DMS53 treated with DMSO at 0.1 percent for 48 hours (cell line): ENCODE results near the gene C1orf74.
"Not testable (repeated sequence)": the region's sequence is repeated elsewhere in the genome, so short reads cannot be mapped to it uniquely, and the experiment has no call there.

ENCODE experiments used
- DNase-seq: peaks from one replicate; lab custom pipeline; 2025; ENCODE audit not compliant: unreplicated experiment; lab: John Stamatoyannopoulos, UW

The C1orf74 gene

DNA sequence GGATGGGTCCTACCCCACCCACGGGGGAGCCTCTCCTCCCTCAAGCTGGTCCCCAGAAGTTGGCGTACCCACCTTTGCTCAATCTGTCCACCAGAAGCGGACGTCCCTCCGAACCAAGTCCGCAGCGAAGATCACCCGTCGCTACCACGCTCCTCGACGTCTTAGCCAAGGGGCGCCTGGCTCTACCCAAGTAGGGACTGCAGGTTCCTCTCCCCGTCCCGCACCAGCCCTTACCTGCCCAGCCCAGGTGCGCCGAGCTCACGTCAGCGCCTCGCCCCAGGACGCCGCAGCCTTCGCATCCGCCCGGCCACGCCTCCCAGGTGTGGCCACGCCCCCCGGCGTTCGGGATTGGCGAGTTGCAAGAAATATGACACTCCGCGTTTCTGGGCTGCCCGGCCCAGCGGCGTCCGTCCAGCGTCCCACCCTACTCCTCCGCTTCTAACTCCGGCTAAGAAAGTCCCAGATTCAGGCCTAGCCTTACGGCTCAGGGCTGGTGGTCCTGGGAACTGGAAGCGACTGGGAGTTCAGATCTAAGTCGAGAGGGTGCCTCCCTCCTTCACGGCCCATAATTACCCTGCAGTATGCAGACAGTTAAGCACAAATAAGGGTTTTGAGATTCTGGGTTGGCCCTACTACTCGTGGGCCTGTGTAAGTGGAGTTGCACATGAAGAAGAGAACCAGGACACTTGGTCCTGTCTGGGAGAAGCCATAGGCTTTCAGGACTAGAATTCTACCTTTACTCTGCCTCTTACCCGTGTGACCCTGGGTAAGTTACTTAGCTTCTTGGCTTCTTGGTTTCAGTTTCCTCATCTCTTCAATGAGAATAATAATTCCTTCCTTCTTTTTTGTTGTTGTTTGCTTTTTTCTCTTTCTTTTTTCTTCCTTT lies 21.8 kb upstream of the C1orf74 start, which contains the start of gene IRF6:
Gene IRF6 (minus strand): TSS at position 268 of the 886 bp plus-strand sequence. CDS start 4,729 bp downstream, outside the sequence.
- DNase-seq = peak; percentile 96

DNA sequence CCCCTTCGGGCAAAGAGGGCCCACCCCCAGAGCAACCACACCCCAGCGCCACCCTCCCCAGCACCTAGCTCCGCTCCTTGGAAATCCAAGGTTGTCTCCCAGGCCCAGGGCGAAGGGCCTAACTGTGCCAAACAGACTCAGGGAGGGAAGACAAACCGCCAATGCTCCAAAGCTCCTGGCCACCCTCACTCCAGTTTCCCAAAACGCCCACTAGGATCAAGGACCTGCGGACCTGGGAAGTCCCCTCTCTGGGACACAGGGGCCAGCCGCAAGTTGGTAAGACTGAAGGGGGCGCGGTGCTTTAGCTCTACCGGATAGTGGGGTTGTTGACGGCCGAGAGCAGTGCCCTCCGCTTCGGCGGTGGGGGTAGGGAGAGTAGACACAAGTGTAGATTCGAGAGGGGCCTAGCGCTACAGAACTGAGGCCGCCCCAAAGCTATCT lies 21.0 kb upstream of the C1orf74 start:
- DNase-seq = no peak

DNA sequence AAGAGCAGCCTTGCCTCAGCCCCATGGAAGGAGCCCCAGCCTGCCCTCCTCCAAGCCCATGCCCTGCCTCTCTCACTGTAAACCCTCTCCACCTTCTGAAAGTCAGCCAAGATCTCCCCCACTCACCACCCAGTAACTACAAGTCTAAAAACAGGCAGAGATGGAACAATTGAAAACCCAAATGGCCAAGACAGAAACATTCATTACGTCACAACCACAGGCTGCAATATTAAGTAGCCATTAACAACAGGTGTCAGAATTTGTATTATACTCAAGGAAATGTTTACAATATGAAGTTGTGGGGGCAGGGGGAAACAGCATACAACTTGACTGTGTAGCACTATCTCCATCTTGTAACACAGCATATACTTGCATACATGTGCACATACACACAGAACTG lies 19.2 kb upstream of the C1orf74 start:
- DNase-seq = no peak

DNA sequence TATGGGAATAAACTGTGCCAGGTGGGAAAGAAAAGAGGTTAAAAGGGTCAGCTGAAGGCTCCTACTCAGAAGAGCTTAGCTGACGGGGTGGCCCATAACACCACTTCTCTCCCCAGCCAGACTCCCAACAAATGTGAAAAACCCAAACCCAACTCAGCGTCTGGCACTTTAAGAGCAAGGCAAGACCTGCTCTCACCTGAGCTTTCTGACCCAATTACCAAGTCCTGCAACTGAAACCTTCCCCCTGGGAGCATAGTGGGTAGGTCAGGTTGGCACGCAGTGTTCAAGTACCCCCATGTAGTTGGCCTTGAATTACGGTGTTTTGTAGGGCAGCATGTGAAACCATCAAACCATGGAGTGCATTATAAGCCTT lies 18.4 kb upstream of the C1orf74 start:
- no peak for DNase-seq

DNA sequence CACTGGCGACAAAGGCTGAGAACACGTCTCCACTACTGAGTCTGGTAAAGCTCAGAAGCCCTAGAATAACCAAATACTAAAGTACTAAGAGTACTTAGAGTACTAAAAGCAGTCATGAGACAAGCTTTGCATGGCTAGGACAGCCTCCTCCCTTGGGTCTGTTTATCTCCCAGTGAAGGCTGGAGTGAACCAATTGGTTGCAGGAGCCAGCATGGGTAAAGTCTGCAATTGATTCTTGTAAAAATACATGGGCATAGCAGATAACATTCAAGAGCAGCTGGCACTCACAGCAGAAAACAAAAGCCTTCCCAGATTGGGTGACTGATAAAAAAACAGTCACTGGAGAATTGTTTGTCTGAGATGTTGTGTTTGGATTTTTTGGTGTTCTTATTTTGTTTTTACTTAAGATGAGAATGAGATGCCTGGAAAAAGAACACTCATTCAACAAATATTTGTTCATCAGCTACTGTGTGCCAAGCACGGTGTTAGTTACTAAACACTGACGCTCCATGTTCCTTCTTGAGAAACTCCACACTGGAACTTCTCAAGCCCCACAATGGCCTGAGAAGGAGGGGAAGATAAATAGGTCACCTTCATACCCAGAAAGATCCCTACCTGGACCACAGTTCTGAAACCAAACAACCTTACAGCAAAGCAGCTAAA lies 17.9 kb upstream of the C1orf74 start:
- DNase-seq = no peak

DNA sequence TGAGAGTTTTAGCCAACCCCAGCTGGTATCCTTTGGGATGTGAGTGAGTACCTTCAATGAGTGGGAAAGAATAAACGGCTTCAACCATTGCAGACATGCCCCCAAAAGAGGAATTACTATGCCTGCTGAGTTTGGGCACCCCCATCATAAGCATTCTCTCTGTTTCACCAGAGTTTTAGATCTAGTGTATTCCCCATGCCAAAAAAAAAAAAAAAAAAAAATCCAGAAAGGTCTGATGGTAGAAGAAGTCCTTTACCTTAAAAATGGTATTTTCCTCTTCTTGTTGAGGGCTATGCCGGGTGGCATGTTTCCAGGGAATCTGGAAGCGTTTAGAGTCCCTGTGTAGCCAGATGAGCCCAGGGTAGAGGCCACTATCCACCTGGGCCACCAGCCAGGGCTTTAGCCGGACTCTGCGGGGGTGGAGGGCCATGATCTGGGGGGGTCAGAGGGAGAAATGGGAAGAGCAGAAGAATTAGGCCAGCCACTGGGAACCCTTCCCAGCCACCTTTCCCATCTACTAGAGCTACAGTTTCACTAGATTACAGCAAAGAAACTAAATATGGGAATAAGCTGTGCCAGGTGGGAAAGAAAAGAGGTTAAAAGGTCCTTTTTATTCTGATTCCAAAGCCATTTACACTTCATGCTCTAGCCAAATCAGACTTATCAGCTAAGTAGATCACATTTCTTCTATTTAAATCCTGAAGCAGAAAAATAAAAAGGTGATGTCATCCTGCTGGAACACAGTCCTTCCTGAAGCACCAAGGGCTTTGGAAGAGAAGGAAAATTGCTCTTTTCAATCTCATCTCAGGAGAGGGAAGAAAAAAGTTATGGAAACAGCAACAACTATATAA lies 16.9 kb upstream of the C1orf74 start:
- DNase-seq = no peak

DNA sequence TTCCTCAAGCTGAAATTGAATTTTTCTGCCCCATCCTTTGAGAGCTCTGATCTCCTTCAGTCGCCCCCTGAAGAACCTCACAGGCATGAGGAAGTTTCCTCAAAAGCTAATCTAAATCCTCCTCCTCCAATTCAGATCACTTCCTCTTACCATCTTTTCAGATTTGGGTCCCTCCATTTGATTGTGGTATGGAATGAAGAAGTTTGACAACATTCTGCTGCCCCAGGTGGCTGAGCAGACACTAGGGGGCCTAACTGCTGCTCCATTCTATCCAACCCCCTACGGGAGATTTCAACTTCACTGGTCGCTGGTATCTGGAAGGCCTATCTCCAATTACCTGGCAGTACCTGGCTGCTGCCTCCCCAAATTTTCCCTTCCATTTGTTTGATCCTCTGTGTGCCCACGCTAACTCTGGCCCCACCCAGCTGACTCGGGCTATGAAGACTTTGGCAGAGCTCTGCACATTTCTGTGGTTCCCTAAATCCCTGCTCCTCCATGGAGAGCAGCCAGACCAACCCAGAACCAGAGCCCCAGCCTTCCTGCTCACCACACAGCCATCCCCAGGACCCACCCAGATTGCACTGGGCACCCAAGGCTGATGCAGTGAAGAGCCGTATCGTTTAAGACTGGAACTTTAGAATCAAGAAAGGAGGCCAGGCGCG lies 13.8 kb upstream of the C1orf74 start:
- no peak for DNase-seq

DNA sequence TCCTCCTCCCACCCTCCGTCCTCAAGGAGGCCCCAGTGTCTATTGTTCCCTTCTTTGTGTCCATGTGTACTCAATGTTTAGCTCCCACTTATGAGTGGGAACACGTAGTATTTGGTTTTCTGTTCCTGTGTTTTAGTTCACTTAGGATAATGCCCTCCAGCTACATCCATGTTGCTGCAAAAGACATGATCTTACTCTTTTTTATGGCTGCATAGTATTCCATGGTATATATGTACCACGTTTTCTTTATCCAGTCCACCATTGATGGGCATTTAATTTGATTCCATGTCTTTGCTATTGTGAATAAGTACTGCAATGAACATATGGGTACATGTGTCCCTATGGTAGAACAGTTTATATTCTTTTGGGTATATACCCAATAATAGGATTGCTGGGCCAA lies 9.4 kb upstream of the C1orf74 start:
- not testable (repeated sequence) for DNase-seq

DNA sequence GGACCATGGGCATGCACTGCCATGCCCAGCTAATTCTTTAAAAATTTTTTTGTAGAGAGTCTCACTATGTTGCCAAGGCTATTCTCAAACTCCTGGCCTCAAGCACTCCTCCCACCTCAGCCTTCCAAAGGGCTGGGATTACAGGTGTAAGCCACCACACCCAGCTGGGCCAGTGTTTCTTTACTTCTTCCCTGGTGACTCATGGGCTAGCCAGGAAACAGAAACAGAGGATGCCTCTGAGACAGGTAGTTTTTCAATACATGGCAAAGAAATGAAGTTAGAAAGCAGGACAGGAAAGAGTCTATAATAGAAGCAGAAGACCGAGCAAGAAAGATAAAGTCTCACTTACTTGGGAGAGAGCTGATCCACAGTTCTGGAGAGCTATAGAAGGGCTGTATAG lies 7.6 kb upstream of the C1orf74 start:
- DNase-seq = no peak

DNA sequence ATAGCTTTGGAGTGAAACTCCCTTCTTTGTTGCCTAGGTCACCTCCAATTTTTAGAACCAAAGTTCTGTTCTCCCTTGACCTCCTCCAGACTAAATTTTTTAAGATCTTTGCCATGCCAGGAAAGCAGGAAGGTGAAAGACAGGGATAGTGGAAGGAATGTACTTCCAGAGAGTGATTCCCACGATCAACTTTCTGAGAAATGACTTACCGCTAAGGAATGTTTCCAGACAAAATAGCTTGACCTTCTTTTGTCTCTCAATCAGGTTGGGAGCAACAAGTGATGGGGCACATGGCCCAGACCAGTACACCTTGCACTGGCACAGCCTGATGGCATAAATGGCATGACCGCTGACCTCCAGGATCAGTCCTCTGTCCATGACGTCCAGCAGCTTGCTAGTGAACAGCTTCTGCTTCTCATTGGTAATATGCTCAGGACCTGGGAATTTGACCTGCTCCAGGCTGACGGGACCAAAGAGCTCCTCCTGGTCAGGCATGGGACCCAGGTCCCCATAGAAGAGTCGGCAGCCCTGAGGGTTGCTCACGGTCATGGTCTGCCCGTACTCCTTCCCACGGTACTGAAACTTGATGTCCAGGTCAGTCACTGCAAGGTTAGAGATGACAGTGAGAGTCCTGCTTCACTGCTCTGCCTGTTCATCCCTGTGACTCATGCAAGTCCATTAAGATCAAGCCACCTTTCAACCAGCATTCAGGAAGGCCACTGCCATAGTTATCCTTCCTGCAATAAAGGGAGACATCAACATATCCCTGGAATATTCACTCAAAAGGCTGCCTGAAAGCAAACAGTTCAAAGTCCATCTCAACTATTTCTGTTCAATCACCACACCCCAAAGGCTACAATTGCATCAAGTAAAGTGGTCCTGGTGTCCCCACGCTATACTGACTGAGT lies 6.2 kb upstream of the C1orf74 start:
- DNase-seq = no peak

DNA sequence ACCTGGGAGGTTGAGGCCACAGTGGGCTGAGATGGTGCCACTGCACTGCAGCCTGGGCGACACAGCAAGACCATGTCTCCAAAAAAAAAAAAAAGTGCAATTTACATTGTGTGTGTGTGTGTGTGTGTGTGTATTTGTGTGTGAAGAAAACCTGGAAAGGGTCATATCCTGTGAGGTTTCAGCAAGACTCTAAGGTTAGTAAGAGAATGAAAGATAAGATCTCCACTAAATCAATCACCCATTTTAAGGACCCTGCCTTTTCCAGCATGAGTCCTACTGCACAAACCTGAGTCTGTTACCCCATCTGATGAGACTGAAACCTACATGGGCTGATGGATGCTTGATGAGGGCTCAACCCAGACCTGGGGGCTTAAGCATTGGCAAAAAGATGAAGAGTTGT lies 4.9 kb upstream of the C1orf74 start:
- no peak for DNase-seq

DNA sequence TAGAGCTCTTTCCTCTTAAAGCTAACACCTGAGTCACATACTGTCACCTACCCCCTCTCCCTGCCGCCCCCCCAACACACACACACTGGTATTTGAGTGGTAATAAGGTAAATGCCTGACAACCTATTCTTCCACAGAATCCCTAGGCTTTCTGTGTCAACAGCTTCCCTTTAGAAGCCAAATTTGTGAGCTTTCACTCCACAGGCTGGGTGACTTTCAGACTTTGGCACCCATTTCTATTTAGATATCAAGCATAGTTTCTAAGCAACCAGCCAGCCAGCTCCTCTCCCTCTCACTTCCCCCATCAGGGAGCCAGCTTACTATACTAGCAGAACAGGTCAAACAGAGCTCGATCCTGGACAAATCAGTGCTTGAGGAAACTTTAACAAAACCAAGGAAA lies 3.2 kb upstream of the C1orf74 start:
- DNase-seq = no peak

DNA sequence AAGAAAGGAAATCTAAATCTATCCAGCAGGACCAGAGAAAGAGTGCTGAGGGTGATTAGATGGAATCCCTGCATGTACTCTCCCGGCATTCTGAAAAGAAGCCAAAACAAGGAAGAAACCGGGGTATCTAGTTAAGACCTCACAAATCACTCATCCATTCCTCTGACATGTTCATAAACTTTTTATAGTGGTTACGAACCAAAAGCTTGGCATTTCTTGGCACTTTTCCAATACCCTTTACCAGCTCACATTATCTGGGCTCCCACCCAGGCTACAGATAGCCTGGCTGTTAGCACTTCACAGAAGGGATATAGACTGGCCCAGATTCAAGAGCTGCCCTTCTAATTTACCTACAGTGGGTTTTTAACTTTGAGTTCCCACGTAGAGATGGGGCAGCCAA lies 1.8 kb upstream of the C1orf74 start:
- DNase-seq = no peak

DNA sequence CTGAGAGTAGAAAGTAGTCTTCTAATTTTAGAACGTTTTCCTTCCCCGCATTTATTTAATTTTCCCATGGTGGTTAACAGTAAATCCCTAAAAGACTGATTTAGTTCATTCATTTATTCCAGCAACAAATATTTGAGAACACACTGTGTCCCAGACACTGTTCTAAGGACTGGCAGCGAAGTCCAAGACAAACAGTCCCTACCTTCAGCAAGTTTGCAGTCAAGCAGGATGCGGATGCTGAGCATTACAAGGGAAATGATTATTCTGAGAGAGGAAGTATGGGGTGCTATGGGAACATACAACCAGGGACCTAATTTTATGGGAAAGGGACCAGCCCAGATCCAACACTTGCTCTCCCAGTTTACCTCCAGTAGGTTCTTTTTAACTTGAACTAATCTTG lies 1.2 kb upstream of the C1orf74 start:
- DNase-seq = no peak

DNA sequence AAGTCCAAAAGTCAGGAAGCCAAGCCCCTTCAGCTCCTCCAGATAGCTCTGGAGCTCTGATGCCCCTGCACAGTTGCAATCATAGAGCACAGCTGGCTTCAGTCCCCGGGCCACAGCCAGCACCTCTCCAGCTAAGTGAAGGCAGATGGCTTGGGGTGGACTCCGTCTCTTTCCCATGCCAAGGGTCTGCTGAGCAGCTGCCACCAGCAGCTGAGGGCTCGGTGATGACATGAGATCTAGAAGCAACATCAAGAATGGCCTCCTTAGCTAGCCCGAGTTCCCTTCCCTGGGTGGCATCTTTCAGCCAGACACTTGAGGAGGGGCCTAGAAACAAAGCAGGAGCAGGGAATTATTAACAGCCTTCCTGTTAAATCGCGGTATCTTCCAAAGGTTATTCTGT lies 973 bp downstream of the C1orf74 start:
- no peak for DNase-seq

DNA sequence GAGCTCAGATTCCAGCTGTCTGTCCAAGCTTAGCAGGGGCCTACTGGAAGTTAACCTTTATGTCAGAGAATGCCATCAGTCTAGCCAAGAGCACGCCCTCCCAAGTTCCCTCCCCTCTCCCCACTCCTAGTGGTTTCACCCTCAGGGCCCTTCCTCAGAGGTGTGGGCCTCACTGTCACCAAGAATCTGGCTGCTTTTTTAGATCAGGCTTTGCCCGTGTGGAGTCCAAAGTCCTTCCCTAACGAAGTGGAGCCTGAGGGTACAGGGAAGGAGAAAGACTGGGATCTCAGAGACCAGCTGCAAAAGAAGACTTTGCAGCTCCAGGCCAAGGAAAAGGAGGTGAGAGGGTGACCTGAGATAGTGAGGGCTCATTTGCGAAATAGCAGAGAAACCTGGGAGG lies 4.1 kb downstream of the C1orf74 start:
- DNase-seq = no peak

DNA sequence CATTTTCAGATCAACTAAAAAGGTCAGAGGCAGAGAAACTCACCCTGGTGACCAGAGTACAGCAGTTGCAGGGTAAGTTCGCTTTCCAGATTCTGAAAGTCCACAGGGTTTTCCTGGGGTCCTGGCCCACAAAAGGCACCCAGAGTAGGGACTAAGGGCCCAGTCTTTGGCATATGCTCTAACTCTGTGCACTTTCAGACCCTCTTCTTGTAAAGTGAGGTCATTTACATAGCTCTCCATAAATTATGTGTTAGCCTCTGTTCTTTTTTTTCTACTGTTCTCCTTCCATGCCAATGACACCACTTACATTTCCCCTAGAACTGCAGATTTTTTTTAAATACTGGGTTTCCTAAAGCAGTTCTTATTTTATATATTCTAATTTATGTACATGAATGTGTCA lies 6.3 kb downstream of the C1orf74 start:
- no peak for DNase-seq

DNA sequence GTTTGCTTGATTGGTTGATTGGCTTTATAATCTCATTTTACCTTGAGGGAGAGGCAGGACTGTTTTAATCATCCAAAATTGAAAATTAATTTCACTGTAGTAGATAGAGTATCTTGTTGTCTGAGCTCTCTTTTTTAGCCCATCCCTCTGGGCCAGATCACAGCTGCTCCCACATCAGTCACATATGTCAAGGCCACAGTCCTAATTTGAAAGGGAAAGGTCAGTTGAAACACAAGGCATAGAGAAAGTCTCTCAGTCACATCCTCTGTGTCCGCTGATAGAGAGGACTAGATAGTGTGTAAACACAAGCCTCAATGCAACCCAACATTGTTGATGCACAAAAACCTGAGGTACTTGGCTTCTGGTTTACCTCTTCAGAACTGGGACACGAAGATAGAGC lies 6.8 kb downstream of the C1orf74 start:
- DNase-seq = no peak

DNA sequence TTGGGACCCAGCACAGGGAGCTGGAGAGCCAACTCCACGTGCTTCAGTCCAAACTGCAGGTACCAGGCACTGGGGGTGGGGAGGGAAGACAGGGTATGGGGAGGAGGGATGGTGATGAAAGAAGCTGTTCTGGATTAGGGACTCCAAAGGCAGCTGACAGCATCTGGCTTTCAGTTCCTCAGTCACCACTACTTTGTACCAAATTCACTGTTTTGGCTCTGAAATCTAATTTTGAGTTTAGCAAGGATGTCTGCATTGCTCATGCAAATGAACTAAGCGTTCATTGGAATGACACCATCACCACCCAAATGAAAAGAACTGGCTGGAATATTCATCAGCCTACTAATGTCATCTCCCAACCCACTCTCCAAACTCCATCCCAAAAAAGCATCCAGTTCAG lies 8.7 kb downstream of the C1orf74 start:
- no peak for DNase-seq

DNA sequence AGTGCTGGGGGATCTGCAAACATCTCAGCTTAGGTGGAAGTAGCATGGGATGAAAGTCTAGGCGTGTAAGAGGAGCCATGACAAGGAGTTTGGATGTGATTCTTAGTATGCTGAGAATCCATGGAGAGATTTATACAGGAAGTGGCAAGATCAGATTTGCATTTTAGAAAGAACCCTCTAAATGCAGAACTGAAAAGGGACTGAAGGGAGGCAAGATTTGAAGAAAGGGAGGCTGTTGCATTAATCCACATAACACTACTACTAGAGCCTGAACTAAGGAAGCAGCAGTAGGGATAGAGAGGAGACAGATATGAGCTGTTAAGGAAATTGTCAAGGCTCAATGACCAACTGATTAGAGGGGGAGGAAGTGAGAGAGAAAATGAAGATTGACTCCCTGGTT lies 9.8 kb downstream of the C1orf74 start:
- no peak for DNase-seq
